ENCODE data around the gene PSEN2. TPM values are rescaled to one million over a fixed set of nuclear protein-coding genes. Genes with fewer than 3 reads are reported as not detected.

PSEN2 gene
- total RNA-seq, 1 donor from 2014 or later = 18.1 TPM

GRCh38 chr1:226886122-226886901 is 15.9 kb downstream of the PSEN2 start:
- no peak for DNase-seq (ENCODE audit: low spot score)

DNA sequence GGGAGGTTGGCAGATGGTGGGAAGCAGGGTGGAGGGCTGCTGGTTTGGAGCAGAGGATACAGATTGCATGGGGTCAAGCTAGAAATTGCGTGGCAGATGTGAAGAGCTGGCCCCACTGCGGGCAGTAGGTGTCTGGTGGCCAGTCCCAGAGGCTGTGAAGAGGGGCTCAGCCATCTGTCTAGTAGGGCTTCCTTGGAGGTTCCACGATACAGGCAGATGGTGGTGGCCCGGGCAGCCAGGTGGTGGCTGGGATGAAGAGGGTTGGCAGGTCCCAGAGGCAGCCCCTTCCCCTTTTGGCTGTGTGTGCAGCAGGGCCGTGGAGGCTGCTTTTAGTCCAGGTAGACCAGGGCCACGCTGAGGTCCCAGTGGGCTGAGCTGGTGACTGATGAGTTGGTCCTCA is 16.6 kb downstream of the PSEN2 start:
- no peak for DNase-seq (ENCODE audit: low spot score)

DNA sequence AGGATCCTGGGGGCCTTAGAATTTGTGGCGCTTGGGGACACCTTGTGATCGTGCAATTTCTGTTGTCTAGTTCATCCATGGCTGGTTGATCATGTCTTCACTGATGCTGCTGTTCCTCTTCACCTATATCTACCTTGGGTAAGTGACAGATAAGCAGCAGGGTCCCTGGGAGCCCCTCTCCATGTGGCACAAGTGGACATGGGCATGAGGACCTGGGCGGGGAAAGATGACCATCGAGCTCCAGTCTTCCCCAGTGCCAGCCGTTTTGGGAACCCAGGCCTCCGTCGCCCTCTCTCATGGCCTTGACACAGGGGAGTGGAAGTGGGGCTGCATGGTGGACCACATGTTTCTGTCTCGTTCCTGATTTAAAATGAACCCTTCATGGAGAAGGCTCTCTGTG is 17.6 kb downstream of the PSEN2 start:
- DNase-seq (ENCODE audit: low spot score) = no peak

DNA sequence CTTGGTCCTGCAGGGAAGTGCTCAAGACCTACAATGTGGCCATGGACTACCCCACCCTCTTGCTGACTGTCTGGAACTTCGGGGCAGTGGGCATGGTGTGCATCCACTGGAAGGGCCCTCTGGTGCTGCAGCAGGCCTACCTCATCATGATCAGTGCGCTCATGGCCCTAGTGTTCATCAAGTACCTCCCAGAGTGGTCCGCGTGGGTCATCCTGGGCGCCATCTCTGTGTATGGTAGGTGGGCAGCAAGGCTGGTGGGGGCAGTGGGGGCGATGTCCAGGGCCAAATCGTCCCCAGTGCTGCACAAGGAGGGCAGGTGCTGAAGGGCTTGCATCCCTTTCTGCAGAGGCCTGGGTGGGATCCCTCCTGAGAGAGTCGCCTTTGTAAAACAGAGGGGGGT is 18.4 kb downstream of the PSEN2 start:
- DNase-seq (ENCODE audit: low spot score) = no peak

- no peak for DNase-seq (ENCODE audit: low spot score)
Observed at GRCh38 chr1:226889616-226890330, 19.4 kb downstream of the PSEN2 start.

GRCh38 chr1:226890331-226891108 is 20.1 kb downstream of the PSEN2 start:
- DNase-seq (ENCODE audit: low spot score) = no peak

GRCh38 chr1:226891346-226891745 is 20.9 kb downstream of the PSEN2 start:
- no peak for DNase-seq (ENCODE audit: low spot score)

- DNase-seq (ENCODE audit: low spot score) = peak; percentile 40
Observed at GRCh38 chr1:226891846-226892523, 21.6 kb downstream of the PSEN2 start.

GRCh38 chr1:226892524-226892875 is 22.1 kb downstream of the PSEN2 start:
- DNase-seq (ENCODE audit: low spot score) = no peak

- DNase-seq (ENCODE audit: low spot score) = no peak
Observed at GRCh38 chr1:226893936-226894335, 23.5 kb downstream of the PSEN2 start.

DNA sequence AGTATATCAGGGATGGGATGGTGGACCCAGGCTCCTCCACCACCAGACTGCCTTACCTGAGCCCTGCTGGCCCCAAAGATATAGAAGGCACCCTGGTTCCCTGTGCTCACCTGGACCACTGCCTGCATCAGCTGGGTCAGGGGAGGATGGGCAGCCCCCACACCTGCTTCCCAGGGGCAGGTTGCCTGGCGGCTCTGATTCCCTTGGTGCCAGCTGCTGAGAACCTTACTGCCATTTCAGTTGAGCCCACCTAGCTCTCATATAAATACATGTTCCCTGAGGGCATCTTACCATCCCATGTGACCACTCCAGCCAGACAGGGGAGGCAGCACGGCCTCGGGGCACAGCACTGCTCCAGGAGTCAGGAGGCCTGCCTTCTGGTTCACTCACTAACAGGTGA is 24.4 kb downstream of the PSEN2 start:
- DNase-seq (ENCODE audit: low spot score) = no peak

DNA sequence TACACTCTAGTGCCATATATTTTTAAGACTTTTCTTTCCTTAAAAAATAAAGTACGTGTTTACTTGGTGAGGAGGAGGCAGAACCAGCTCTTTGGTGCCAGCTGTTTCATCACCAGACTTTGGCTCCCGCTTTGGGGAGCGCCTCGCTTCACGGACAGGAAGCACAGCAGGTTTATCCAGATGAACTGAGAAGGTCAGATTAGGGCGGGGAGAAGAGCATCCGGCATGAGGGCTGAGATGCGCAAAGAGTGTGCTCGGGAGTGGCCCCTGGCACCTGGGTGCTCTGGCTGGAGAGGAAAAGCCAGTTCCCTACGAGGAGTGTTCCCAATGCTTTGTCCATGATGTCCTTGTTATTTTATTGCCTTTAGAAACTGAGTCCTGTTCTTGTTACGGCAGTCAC is 25.2 kb downstream of the PSEN2 start:
- no peak for DNase-seq (ENCODE audit: low spot score)

DNA sequence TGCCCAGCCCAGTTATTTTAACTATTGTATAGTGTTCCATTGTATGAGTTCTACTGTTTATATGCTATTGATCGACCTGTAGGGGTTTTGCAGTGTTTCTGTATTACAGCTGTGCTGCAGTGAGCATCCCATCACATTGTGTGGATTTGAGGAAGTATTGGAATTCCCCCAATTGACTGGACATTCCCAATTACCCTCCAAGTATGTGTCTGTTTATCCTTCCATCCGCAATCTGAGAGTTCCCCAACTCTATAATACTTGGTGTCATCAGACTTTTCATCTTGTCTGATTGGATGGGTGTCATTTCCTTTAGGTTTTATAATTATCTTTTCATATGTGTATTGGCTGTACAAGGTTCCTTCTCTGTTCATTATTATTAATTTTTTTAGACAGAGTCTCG is 27.8 kb downstream of the PSEN2 start:
- no peak for DNase-seq (ENCODE audit: low spot score)

DNA sequence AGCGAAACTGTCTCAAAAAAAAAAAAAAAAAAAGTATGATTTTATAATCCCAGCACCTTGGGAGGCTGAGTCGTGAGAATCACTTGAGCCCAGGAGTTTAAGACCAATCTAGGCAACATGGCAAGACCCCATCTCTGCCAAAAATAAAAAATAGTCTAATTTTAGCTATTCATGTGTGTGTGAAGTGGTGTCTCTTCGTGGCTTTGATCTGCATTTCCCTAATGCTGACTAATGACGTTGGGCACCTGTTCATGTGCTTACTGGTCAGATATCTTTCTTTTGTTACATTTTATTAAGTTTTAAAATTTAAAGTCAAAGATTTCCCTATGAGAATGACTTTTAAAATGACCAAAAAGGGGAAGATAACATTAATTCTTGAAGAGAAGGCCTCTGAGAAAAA is 31.0 kb downstream of the PSEN2 start:
- DNase-seq (ENCODE audit: low spot score) = no peak

DNA sequence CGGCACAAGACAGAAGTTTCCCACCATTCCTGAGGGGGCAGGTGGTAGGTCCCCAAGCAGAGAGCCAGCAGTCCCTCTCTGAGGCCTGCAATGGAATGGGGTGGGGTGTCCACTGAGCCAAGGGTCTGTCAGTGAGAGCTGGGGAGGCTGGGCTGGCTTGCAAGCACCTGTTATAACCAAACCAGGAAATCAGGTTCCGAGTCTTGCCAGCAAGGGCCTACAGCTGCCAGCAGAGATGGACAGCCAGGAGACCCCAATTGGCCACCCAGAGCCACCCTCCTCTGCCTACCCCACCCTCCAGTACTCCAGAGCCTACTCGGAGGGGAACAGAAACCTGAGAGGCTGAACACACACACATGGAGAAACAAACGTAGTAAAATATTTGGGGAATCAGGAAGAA is 32.2 kb downstream of the PSEN2 start:
- DNase-seq (ENCODE audit: low spot score) = no peak

GRCh38 chr1:226903819-226904716 is 33.7 kb downstream of the PSEN2 start:
- DNase-seq (ENCODE audit: low spot score) = peak; percentile 88

GRCh38 chr1:226904772-226905171 is 34.4 kb downstream of the PSEN2 start:
- DNase-seq (ENCODE audit: low spot score) = no peak

DNA sequence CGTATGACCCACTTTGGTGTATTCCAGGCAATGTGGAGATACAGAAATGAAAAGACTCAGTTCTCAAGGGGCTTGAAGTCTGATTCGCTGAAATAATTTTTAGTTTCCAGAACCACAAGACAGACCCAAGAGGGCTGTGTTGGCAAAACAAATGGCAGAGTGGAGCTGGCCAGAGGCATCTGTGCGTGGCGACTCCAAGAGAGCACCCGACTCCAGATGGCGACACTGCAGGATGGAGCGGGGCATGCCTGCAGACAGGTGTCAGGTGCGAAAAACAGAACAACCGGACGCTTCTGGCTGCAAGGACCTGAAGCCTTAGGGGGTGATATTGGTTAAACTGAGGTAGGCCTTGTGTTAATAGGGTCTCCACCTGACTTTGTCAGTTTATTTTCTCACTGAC is 38.0 kb downstream of the PSEN2 start:
- DNase-seq (ENCODE audit: low spot score) = no peak

- DNase-seq (ENCODE audit: low spot score) = no peak
Observed at GRCh38 chr1:226908913-226909312, 38.5 kb downstream of the PSEN2 start.

GRCh38 chr1:226912587-226913176 is 42.3 kb downstream of the PSEN2 start:
- peak; percentile 35 for DNase-seq (ENCODE audit: low spot score)

- DNase-seq (ENCODE audit: low spot score) = no peak
Observed at GRCh38 chr1:226915672-226915995, 45.2 kb downstream of the PSEN2 start.

Measured in umbilical cord (tissue), 2 donors.